Measurements from ENCODE around the gene NOL11.
"Not testable (repeated sequence)": the region's sequence is repeated elsewhere in the genome, so short reads cannot be mapped to it uniquely, and the experiment has no call there.

The NOL11 gene

GRCh38 chr17:67708378-67708777, 9.4 kb upstream of the NOL11 start:
- DNase-seq (ENCODE audit: low spot score): no peak

GRCh38 chr17:67711916-67712315, 5.8 kb upstream of the NOL11 start:
- DNase-seq (ENCODE audit: low spot score): no peak

GRCh38 chr17:67712375-67712774, 5.4 kb upstream of the NOL11 start:
- DNase-seq (ENCODE audit: low spot score): no peak

- DNase-seq (ENCODE audit: low spot score): no peak
Observed at GRCh38 chr17:67713169-67713568, 4.6 kb upstream of the NOL11 start.

- no peak for DNase-seq (ENCODE audit: low spot score)
Observed at GRCh38 chr17:67716405-67716798, 1.3 kb upstream of the NOL11 start.

GRCh38 chr17:67717192-67717623, 528 bp upstream of the NOL11 start:
- no peak for DNase-seq (ENCODE audit: low spot score)

GRCh38 chr17:67718325-67718941, 697 bp downstream of the NOL11 start:
- peak; percentile 54 for DNase-seq (ENCODE audit: low spot score)

- no peak for DNase-seq (ENCODE audit: low spot score)
Observed at GRCh38 chr17:67725373-67725791, 7.6 kb downstream of the NOL11 start.

- DNase-seq (ENCODE audit: low spot score): no peak
Observed at GRCh38 chr17:67725807-67726206, 8.1 kb downstream of the NOL11 start.

GRCh38 chr17:67727152-67728039, 9.7 kb downstream of the NOL11 start:
- DNase-seq (ENCODE audit: low spot score): not testable (repeated sequence)

GRCh38 chr17:67729903-67730302, 12.2 kb downstream of the NOL11 start:
- DNase-seq (ENCODE audit: low spot score): no peak

GRCh38 chr17:67730731-67731130, 13.0 kb downstream of the NOL11 start:
- DNase-seq (ENCODE audit: low spot score): no peak

- DNase-seq (ENCODE audit: low spot score): no peak
Observed at GRCh38 chr17:67733449-67733848, 15.7 kb downstream of the NOL11 start.

- no peak for DNase-seq (ENCODE audit: low spot score)
Observed at GRCh38 chr17:67737145-67737544, 19.4 kb downstream of the NOL11 start.

GRCh38 chr17:67742025-67742424, 24.3 kb downstream of the NOL11 start:
- DNase-seq (ENCODE audit: low spot score): no peak

- no peak for DNase-seq (ENCODE audit: low spot score)
Observed at GRCh38 chr17:67746704-67747571, 29.2 kb downstream of the NOL11 start.

- no peak for DNase-seq (ENCODE audit: low spot score)
Observed at GRCh38 chr17:67747681-67748235, 30.0 kb downstream of the NOL11 start.

- DNase-seq (ENCODE audit: low spot score): no peak
Observed at GRCh38 chr17:67750067-67750466, 32.3 kb downstream of the NOL11 start.

- no peak for DNase-seq (ENCODE audit: low spot score)
Observed at GRCh38 chr17:67751101-67752074, 33.7 kb downstream of the NOL11 start.

GRCh38 chr17:67752160-67752559, 34.4 kb downstream of the NOL11 start:
- not testable (repeated sequence) for DNase-seq (ENCODE audit: low spot score)

GRCh38 chr17:67753026-67753425, 35.3 kb downstream of the NOL11 start:
- DNase-seq (ENCODE audit: low spot score): no peak
